Parathyroid adenoma (tissue), 2 donors: ENCODE measurements around the gene DPF3.

Source experiments
- H2AFZ ChIP-seq: fragments of 300-600 bp; sonication (generic); one replicate; pipeline ENCODE4 v1.7.0; 2017; ENCODE audit warnings: antibody characterized with exemption, mild to moderate bottlenecking
- H3K27ac ChIP-seq: fragments of 300-600 bp; sonication (generic); one replicate; pipeline ENCODE4 v1.7.0; 2017
- H3K27me3 ChIP-seq: fragments of 300-600 bp; sonication (generic); one replicate; pipeline ENCODE4 v1.7.0; 2017; ENCODE audit warnings: low read length; ENCODE audit not compliant: control insufficient read depth, insufficient read depth
- H3K36me3 ChIP-seq: fragments of 300-600 bp; sonication (generic); one replicate; pipeline ENCODE4 v1.7.0; 2017; ENCODE audit warnings: low read length; ENCODE audit not compliant: control insufficient read depth, insufficient read depth
- H3K4me1 ChIP-seq: fragments of 300-600 bp; sonication (generic); one replicate; pipeline ENCODE4 v1.7.0; 2017; ENCODE audit warnings: control low read depth
- H3K4me2 ChIP-seq: fragments of 300-600 bp; sonication (generic); one replicate; pipeline ENCODE4 v1.7.0; 2017; ENCODE audit warnings: low read length
- H3K4me3 ChIP-seq: fragments of 300-600 bp; sonication (generic); one replicate; pipeline ENCODE4 v1.7.0; 2017; ENCODE audit warnings: low read depth, low read length
- H3K79me2 ChIP-seq: fragments of 300-600 bp; sonication (generic); one replicate; pipeline ENCODE4 v1.7.0; 2017; ENCODE audit warnings: control low read depth
- H3K9ac ChIP-seq: fragments of 300-600 bp; sonication (generic); one replicate; pipeline ENCODE4 v1.7.0; 2017; ENCODE audit warnings: mild to moderate bottlenecking
- H3K9me3 ChIP-seq: fragments of 300-600 bp; sonication (generic); one replicate; pipeline ENCODE4 v1.7.0; 2017; ENCODE audit warnings: low read length; ENCODE audit not compliant: control insufficient read depth
- CTCF ChIP-seq: fragments of 300-600 bp; sonication (generic); IDR thresholded peaks from one replicate; pipeline ENCODE4 v1.7.0; 2017; ENCODE audit warnings: antibody characterized with exemption, mild to moderate bottlenecking
- donor health status: primary hyperparathyroidism.

DPF3 gene

GRCh38 chr14:72664651-72665050 is 229.2 kb downstream of the DPF3 start:
- no peak overlapping the region for H2AFZ ChIP-seq
- no peaks in the 10 kb centered on the region for H3K36me3 ChIP-seq
- no peak overlapping the region for H3K27ac ChIP-seq
- H3K4me1 ChIP-seq = no peaks in the 10 kb centered on the region
- no peaks in the 10 kb centered on the region for H3K9me3 ChIP-seq
- no peak overlapping the region for H3K4me2 ChIP-seq
- no peaks in the 10 kb centered on the region for H3K27me3 ChIP-seq
- no peak overlapping the region for H3K4me3 ChIP-seq
- no peaks in the 10 kb centered on the region for H3K79me2 ChIP-seq
- TF ChIP-seq CTCF = no peak
- H3K9ac ChIP-seq = no peak overlapping the region

GRCh38 chr14:72663956-72664650 is 229.8 kb downstream of the DPF3 start:
- Histone ChIP-seq H3K9ac (no peak overlapping the region), H3K27ac (no peak overlapping the region), H3K36me3 (no peaks in the 10 kb centered on the region), H3K9me3 (no peaks in the 10 kb centered on the region), H2AFZ (no peak overlapping the region), H3K4me2 (no peak overlapping the region), H3K79me2 (no peaks in the 10 kb centered on the region), H3K27me3 (no peaks in the 10 kb centered on the region), H3K4me3 (no peak overlapping the region), H3K4me1 (no peaks in the 10 kb centered on the region)
- TF ChIP-seq CTCF = no peak

- H3K9ac ChIP-seq = no peak overlapping the region
- no peak overlapping the region for H3K4me3 ChIP-seq
- no peaks in the 10 kb centered on the region for H3K27me3 ChIP-seq
- no peak overlapping the region for H2AFZ ChIP-seq
- H3K36me3 ChIP-seq = no peaks in the 10 kb centered on the region
- H3K9me3 ChIP-seq = no peaks in the 10 kb centered on the region
- no peaks in the 10 kb centered on the region for H3K79me2 ChIP-seq
- H3K4me1 ChIP-seq = no peaks in the 10 kb centered on the region
- H3K4me2 ChIP-seq = no peak overlapping the region
- no peak for TF ChIP-seq CTCF
- no peak overlapping the region for H3K27ac ChIP-seq
Observed at GRCh38 chr14:72663076-72663487, 230.8 kb downstream of the DPF3 start.

- Histone ChIP-seq H3K4me1 (no peaks in the 10 kb centered on the region), H3K4me3 (no peak overlapping the region), H3K27me3 (no peaks in the 10 kb centered on the region), H3K79me2 (no peaks in the 10 kb centered on the region), H3K9ac (no peak overlapping the region), H2AFZ (no peak overlapping the region), H3K36me3 (no peaks in the 10 kb centered on the region), H3K27ac (no peak overlapping the region), H3K4me2 (no peak overlapping the region), H3K9me3 (no peaks in the 10 kb centered on the region)
- TF ChIP-seq CTCF = no peak
Observed at GRCh38 chr14:72662214-72662613, 231.7 kb downstream of the DPF3 start.
